Spinal cord (tissue), 10 donors: ENCODE data around the gene TMC8. TPM values are rescaled to one million over a fixed set of nuclear protein-coding genes. Genes with fewer than 3 reads are reported as not detected.

Source experiments
- DNase-seq, 6 donors: peaks; one replicate each; pipeline versions ENCODE4 v3.0.0 to v3.0.0-alpha.2; 2013 to 2015; ENCODE audit warnings: low spot score in 6 of 6, low read depth in 4 of 6
- H3K27ac ChIP-seq: one replicate; pipeline ENCODE4 v1.5.1; 2013; ENCODE audit warnings: low read depth, low read length, control low read depth
- H3K27me3 ChIP-seq: one replicate; pipeline ENCODE4 v1.6.1; 2013; ENCODE audit warnings: low read length; ENCODE audit not compliant: control insufficient read depth, insufficient read depth
- H3K36me3 ChIP-seq: one replicate; pipeline ENCODE4 v1.6.1; 2013; ENCODE audit warnings: low read length; ENCODE audit not compliant: control insufficient read depth, insufficient read depth
- H3K4me1 ChIP-seq: one replicate; pipeline ENCODE4 v1.6.1; 2013; ENCODE audit warnings: low read length; ENCODE audit not compliant: control insufficient read depth, insufficient read depth
- H3K4me3 ChIP-seq: one replicate; pipeline ENCODE4 v1.5.1; 2013; ENCODE audit warnings: low read depth, low read length, control low read depth
- H3K9me3 ChIP-seq: one replicate; pipeline ENCODE4 v1.6.1; 2013; ENCODE audit warnings: low read length; ENCODE audit not compliant: control insufficient read depth, insufficient read depth
- WGBS: methylation state at CpG from one replicate; pipeline ENCODE4 v1.1.5; 2013; ENCODE audit warnings: missing lambda C conversion rate; ENCODE audit not compliant: insufficient coverage; 5-methylcytosine and 5-hydroxymethylcytosine counted together
- polyA plus RNA-seq, 2 donors: library from polyadenylated mRNA; unstranded; fragments of 120-200 nt; gene quantifications; one replicate each; pipeline ENCODE4 v1.2.1, GENCODE V29; 2013; ENCODE audit not compliant: insufficient read length in 2 of 2
- total RNA-seq, 2 donors: library from RNA; depleted of rRNA in 1 of 2; stranded (reverse); fragments of 120-200 nt in 1 of 2; fragments of >200 nt in 1 of 2; gene quantifications; one replicate each; pipeline versions ENCODE4 v1.2.3 to v1.2.4, GENCODE V29; 2013 to 2014
- donor health status: healthy.

TMC8 gene
- total and polyA plus RNA-seq, 4 donors, result 2.0 to 6.0 (median 3.9) TPM

DNA sequence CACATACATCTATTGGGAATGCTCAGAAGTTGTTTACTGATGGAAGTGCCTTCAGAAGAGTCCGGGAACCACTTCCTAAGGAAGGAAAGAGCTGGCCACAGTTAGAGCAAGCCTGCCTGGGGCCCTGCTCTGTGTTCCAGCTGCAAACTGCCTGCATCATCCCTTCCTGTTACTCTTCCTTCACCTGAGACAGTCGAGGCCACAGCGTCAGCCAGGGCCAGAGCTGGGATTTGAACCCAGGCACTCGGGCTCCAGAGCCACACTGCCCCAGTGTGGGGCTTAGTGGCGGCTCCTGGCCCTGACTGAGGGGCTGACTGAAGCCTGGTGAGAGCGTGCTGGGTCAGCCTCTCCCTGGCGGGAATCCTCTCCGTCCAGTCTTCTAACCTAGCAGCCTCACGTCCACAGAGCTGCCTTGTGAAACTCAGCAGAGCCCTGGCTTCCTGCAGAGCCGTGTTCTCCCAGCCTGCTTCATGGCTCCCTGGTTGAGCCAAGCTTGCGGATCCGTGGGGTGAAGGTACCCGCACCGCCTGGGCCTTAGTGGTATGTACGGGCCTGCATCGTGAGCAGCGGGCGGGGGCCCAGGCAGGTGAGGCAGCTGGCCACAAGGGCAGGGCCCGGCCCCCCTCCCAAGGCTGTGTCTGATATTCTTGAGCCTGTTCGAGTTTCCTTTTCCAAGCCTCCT, 11.0 kb downstream of the TMC8 start:
- Histone ChIP-seq H3K4me1 (peaks cover 59% of the 10 kb centered on the region), H3K4me3 (no peak overlapping the region), H3K27ac (no peak overlapping the region), H3K9me3 (no peaks in the 10 kb centered on the region), H3K27me3 (peaks cover 2% of the 10 kb centered on the region), H3K36me3 (no peaks in the 10 kb centered on the region)
- 79% methylated on average over 15 of the region's 20 CpGs for WGBS
- no peak for DNase-seq

DNA sequence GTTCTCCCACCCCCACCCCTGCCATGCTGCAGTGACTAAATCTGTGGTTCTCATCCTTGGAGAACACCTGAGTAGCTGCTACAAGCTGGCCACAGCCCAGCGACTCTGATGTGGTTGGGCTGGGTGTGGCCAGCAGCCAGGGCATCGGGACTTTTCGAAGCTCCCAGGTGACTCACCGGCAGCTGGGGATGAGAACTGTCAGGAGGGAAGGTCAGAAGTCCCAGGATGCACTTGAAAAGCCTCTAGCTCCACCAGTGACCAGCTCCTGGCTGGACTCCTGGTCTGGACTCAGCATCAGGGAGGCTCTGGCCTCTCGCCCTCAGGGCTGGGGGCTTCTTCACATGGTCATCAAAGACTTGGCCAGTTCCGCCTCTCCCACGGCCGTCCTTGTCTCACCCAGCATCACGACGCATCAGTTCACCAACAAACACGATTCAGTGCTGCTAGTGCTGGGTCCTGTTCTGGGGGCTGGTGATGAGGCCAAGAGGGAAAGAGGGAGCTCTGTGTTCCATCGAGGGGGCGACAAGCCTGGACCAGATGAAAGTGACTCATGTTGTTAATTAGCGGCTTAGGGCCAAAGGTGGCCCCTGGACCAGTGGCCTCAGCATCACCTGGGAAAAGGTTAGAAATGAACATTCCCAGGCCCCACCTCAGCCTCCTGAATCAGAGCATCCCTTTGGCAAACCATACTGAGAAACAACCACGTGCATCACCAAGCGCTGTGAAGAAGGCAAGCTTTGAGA, 11.7 kb downstream of the TMC8 start:
- no peak for DNase-seq
- H3K4me3 ChIP-seq, result no peak overlapping the region
- peaks cover 58% of the 10 kb centered on the region for H3K4me1 ChIP-seq
- peaks cover 2% of the 10 kb centered on the region for H3K27me3 ChIP-seq
- 89% methylated on average over 13 of the region's 16 CpGs for WGBS
- H3K27ac ChIP-seq, result no peak overlapping the region
- no peaks in the 10 kb centered on the region for H3K36me3 ChIP-seq
- no peaks in the 10 kb centered on the region for H3K9me3 ChIP-seq

DNA sequence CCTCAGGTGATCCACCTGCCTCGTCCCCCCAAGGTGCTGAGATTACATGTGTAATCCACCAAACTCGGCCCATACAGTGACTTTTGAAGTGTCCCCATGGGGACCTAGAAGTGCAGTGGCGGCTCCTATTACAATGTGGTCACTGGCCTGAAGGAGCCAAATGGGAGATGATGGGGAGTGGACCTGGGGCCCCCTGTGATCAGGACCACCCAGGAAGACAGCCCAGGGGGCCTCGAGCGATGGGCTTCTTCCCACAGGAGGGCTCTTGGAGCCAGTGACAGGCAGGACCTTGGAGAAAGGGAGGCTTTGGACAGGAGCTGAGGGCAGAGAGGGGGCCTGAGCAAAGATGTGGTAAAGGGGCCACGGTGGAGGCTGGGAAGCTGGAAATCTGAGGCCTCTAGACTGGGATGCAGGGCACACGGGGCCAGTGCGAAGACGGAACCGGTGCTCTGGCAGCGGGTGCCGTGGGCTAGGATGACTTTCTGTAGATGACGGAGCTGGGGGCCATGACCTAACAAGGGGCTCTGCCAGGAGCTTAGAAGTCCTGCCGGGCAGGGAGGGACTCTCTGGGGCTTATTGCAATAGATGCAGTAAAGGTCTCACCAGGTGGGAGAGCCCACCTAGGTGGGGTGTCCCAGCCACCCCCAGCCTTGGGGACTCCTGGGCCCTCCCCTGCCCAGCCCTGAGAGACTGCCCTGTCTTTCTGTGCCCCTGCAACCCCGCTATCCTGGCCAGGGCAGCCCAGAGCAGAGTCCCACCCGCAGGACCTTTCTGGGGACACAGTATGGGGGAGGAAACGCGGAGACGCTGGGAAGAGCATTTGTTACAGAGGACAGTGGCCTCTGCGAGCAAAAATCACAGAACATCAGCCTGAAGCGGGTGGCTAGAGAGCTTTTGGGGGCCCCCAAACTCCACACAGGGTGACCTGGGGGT, 12.9 kb downstream of the TMC8 start:
- 86% methylated on average over 17 of the region's 21 CpGs for WGBS
- Histone ChIP-seq H3K27ac (peak overlapping the region; percentile 82), H3K4me1 (peaks cover 54% of the 10 kb centered on the region)

DNA sequence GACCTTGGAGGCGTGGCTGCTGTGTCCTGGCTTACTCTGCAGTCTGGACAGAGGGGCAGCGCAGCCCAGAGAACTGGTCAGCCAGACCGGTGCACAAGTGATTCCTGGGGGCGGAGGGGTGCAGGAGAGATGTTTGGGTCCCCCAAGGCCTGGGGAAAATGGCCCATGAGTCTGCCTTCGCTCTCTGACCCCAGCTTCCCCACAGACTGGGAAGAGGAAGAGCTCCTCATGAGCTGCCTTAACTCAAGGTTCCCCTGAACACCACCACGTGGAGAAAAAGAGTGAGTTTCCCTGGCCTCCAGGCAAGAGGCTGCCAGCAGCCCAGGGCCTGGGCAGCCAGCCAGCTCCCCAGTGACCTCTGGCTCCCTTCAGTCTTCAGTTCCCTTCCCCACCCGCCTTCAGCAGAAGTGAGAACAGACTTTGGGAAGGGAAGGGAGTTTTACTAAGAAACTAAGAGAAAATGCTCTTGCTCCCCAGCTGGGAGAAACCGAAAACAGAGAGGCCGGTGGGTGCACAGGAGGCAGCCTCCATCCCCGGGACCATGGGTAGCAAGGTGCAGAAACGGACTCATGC, 13.7 kb downstream of the TMC8 start:
- Histone ChIP-seq H3K27ac (peak overlapping the region; percentile 82), H3K4me1 (peaks cover 54% of the 10 kb centered on the region), H3K27me3 (peaks cover 2% of the 10 kb centered on the region), H3K9me3 (no peaks in the 10 kb centered on the region), H3K4me3 (no peak overlapping the region), H3K36me3 (no peaks in the 10 kb centered on the region)
- 75% methylated on average over 9 of the region's 11 CpGs for WGBS
- DNase-seq, result peak; percentile 27 to 91 (median 53)

More for the DNA sequence above, 12.9 kb downstream of the TMC8 start:
- no peaks in the 10 kb centered on the region for H3K36me3 ChIP-seq
- DNase-seq, result no peak
- H3K9me3 ChIP-seq, result no peaks in the 10 kb centered on the region
- peaks cover 2% of the 10 kb centered on the region for H3K27me3 ChIP-seq
- no peak overlapping the region for H3K4me3 ChIP-seq

DNA sequence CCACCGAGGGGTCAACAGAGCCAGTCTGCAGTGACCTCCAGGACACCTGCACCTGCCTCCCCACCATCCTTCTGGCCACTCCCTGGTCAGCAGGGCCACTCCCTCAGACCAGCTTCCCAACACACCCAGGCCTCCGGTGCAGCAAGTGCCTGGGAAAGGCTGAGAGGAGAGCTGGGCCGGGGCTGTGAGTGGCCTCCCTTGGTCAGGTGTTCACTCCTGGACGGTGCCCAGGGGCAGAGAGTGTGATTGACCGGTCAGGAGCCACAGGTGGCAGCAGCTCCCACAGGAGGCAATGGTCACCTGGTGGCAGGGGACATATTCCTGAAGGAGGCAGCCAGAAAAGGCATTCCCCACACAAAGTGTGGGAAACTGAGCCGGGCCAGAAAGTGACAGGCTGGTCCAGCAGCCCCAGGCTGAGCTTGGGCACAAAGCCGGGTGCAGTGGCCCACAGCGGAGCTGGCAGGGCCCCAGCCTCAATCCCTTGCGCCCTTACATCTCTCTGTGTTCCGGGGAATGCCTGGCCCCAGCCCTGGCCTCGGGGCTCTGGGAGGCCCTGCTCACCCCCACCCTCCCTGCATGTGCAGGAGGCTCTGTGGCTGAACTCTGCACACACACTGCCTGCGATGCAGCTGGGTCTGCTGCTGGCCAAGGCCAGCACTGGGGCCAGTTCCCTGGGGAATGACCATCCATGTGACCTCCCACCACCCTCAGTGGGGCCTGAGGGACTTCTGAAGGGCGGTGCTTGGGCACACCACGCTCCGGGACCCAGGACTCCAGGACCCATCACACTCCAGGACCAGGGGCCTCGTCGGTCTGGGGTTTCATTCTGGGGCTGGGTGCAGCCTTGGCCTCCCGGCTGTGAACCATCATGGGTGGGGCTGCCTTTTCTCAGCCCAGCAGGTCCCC, 14.4 kb downstream of the TMC8 start:
- Histone ChIP-seq H3K27me3 (peaks cover 2% of the 10 kb centered on the region), H3K27ac (peak overlapping the region; percentile 82), H3K36me3 (no peaks in the 10 kb centered on the region), H3K9me3 (no peaks in the 10 kb centered on the region), H3K4me1 (peaks cover 54% of the 10 kb centered on the region), H3K4me3 (no peak overlapping the region)
- peak in 1 of 6 donors; percentile 66 for DNase-seq
- WGBS, result 62% methylated on average over 18 of the region's 18 CpGs

DNA sequence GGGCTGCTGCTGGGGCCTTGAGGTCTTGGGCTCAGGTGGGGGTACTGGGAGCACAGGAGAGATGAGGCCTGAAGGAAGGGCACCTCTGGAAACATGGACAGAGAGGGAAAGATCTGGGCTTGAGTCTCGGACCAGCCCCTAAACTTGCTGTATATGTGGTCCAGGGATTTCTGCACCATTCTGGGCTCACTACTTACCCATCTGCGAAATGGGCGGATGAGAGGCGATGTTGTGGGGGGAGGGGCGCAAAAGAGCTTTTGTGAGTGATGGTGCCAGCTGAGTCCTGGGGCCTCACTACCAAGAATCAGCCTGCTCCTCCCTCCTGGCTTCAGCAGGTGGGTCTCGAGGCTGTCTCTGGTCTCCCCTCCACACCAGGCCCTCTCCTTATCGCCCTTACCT, 15.9 kb downstream of the TMC8 start:
- no peak for DNase-seq
- H3K4me3 ChIP-seq, result no peak overlapping the region
- no peak overlapping the region for H3K27ac ChIP-seq
- peaks cover 1% of the 10 kb centered on the region for H3K27me3 ChIP-seq
- H3K36me3 ChIP-seq, result no peaks in the 10 kb centered on the region
- no peaks in the 10 kb centered on the region for H3K9me3 ChIP-seq
- peaks cover 45% of the 10 kb centered on the region for H3K4me1 ChIP-seq
- WGBS, result no CpG with 5 or more reads among the region's 7 CpGs

DNA sequence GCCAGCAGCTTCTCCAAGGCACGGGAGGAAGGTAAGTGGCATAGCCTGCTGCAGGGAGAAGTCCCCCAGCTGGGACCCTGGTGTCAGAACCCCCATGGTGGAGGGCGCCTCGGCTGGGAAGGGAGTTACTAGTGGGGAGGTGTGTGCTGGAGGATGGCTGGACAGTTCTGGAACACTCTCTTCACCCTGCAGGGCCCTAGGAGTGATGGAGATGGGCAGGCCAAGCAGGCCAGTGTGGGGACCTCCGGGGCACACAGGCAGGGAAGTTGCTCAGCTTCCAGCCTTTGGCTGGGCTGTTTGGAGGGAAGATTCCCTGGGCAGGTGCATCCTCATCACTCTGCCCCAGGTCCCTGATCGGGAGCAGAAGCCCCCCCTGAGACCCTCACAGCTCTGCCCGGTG, 16.3 kb downstream of the TMC8 start:
- 82% methylated on average over 4 of the region's 6 CpGs for WGBS
- H3K4me3 ChIP-seq, result no peak overlapping the region
- H3K36me3 ChIP-seq, result no peaks in the 10 kb centered on the region
- H3K9me3 ChIP-seq, result no peaks in the 10 kb centered on the region
- no peaks in the 10 kb centered on the region for H3K27me3 ChIP-seq
- H3K4me1 ChIP-seq, result peaks cover 41% of the 10 kb centered on the region
- no peak for DNase-seq
- H3K27ac ChIP-seq, result no peak overlapping the region

DNA sequence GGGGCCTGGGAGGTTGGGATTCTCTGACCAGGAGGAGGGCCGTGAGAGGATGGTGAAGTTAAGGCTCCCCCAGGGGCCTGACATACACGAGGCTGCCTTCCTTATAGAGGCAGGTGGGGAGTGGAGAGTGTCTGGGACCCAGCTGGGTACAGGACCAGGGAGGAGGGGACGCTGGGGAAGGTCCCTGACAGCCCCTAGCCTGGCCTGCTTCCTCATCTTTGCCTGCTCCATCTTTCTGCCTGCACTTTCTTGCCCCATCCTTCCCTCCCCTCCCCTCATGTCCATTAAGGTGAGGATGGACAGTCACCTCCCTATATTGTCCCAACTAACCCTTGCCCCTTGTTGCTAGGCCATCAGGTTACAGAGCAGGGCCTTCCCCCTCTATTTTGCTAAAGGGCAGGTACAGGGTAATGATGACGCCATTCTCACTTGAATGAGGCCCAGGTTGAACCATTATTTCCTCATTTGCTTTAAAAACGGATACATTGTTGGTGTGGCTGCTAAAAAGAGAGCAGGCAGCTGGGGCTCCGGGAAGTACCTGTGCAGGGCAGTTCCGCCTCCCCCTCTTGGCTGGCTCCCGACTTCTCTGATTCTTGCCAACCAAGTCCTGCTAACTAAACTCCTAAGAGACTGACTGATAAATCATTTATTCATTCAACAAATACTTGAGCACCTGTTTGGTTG, 16.9 kb downstream of the TMC8 start:
- no peak for DNase-seq
- Histone ChIP-seq H3K4me1 (peaks cover 35% of the 10 kb centered on the region), H3K9me3 (no peaks in the 10 kb centered on the region), H3K36me3 (no peaks in the 10 kb centered on the region), H3K27me3 (no peaks in the 10 kb centered on the region), H3K27ac (no peak overlapping the region), H3K4me3 (no peak overlapping the region)
- WGBS, result 53% methylated on average over 4 of the region's 8 CpGs
